Measurements from ENCODE around the gene LAMB3.

Gene LAMB3

GRCh38 chr1:209617755-209618154 is 34.5 kb downstream of the LAMB3 start:
- DNase-seq (ENCODE audit: low read depth), result no peak

DNA sequence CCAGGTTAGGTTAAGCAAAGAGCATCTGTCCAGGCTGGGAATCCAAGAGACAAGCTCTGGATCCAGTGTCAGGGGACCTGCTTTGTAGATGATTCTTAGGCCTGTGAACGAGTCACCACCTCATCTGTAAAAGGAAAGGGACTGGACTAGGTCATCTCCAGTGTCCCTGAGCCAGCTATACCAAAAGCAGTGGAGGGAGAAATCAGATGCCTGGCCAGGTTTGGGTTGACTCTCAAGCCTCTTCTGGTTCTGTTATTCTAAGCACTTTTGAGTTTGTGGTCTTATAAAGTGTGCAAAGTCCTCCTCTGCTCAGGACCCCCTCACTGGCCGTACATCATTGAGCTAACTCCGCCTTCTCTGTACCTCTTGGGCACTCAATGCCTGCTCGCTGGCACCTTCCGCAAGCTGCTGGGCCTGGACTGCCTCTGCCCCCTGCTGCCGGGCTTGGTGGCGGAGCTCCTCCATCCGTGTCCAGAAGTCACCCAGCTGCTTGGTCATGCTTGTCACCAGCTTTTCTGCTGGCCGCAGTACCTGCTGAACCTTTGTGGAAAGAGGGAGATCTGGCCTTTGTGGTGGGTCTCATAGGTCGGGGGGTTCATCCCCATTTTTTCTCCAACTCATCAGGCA is 35.1 kb downstream of the LAMB3 start:
- no peak for DNase-seq (ENCODE audit: low read depth)

GRCh38 chr1:209616366-209617046 is 35.7 kb downstream of the LAMB3 start:
- DNase-seq (ENCODE audit: low read depth), result no peak

DNA sequence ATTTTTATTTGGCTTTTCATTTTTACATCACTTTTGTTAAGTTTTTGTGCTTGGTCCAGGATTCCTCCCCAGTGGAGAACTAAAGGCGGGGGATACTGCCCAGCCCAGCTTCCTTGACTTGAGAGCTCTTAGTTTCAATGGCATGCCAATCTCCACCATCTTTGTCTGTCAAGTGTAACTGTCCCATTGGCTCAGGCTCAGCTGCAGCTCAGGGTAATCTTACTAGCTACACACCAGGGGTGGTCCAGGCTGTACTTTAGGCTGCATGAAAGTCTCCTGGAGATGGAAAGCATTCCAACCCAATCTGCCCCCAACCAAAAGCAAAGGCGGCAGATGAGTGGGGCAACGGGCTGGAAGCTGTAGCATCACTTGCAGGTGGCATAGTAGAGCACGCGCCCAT is 37.3 kb downstream of the LAMB3 start:
- no peak for DNase-seq (ENCODE audit: low read depth)

DNA sequence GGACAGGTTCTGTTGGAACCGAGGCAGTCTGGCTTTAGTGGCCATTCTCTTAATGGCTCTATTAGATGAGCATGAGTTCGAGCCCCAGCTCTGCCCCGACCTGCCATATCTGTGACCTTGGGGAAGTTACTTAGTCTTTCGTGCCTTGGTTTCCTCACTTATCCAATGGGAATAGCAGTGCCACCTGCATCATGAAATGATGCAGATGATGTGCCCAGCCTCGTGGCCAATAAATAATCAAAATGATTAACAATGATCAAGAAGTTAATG is 38.1 kb downstream of the LAMB3 start:
- no peak for DNase-seq (ENCODE audit: low read depth)

DNA sequence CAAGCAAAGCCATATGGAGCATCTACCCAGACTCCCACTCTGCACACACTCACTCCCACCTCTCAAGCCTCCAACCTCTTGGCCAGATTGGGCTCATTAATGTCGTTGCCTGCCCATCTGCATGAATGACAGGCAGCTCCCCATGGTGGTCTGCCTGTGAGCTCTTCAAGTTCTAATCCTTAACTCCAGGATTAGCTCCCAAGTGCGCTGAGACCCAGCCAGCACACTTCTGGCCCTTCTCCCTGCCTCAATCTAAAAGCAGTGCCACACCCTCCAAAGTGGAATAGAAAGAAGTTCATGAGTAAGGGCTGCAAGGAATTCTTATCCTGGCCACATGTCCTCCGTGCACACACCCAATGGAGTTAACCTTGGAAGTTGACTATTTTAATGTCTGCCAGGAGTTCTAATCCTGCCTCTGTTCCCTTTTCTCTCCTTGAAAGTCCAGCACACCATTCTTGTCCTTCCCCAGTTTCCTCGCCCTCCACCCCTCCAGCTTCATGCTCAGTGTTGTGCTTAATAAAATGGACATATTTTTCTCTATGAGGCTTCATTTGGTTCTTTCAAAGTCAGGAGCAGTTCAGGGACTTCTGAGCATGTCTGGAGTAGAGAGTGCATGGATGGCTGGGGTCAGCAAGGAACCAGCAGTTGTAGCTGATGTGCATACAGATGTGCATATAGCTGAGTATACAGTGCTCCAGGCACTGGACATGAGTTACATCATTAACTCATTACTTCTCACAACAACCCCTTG is 38.6 kb downstream of the LAMB3 start:
- DNase-seq (ENCODE audit: low read depth), result no peak

- no peak for DNase-seq (ENCODE audit: low read depth)
Observed at GRCh38 chr1:209612646-209613399, 39.4 kb downstream of the LAMB3 start.

- DNase-seq (ENCODE audit: low read depth), result no peak
Observed at GRCh38 chr1:209611771-209612570, 40.3 kb downstream of the LAMB3 start.

- no peak for DNase-seq (ENCODE audit: low read depth)
Observed at GRCh38 chr1:209610631-209610905, 41.7 kb downstream of the LAMB3 start.

DNA sequence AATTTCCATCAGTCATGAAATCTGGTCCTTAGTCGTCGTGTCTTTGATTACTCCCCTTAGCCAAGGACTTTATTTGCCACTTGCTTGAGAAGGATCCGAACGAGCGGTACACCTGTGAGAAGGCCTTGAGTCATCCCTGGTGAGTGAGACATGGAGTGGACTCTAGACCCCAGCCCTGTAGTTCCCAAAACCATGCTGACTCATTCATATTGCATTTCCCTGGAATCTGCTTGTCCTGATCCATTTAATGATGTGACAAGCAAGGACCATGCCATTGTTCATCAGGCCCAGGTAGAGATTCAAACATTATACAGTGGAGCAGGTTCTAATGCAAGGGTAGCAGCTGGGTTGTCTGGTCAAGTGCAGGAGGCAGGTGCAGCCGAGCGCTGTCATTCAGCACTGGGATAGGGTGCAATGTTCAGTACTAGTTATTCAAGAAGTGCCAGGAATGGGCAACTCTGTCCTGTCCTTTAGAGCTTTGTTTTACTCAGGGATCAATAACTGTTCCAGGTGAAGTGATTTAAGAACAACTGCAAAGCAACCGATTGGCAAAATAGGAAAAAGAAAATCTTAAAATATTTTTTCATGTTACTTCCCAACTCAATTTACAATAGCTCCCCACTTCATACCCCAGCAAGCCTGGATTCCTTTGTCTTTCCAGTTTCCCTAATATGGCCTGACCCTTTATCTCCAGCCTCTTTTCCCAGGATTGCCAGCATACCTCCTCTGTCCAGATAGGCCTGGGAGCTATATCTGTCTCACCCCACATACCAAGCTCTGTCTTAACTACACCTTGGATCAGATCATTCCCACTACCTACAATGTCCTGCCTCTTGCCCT is 42.2 kb downstream of the LAMB3 start:
- no peak for DNase-seq (ENCODE audit: low read depth)

DNA sequence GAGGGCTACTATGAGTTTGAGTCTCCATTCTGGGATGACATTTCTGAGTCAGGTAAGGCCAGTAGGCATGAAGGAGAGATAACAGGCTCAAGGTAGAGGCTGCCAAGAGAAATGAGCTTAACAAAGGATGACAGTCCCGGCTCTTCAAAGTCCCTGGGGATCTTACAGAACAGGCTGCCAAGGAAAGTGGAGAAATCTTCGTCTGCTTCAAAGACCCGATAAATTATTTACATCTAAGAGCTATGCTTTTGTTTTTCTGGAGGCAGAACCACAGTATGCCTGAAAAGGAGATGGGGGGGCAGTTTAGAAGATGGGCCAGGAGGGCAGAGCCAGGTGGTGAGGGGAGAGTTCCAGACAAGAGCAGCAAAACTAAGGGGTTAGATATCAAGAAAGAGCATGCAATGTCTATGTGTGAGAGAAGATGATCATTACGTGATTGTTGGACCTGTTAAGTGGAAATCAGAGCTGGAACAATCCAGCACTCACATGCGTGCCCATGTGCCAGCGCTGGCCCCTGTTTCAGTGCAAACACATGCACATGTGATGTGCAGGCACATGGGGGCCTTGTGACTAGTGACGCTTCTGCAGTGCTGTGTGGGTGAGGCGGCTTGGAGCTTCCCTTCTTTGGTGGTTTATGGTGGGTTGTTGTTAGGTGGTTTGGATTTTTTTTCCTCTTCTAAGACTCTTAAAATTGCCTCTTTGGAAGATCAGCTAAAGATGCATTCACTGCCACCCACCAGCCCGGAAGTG is 43.0 kb downstream of the LAMB3 start:
- no peak for DNase-seq (ENCODE audit: low read depth)

GRCh38 chr1:209607795-209608178 is 44.4 kb downstream of the LAMB3 start:
- DNase-seq (ENCODE audit: low read depth), result no peak

- no peak for DNase-seq (ENCODE audit: low read depth)
Observed at GRCh38 chr1:209607102-209607794, 45.0 kb downstream of the LAMB3 start.

GRCh38 chr1:209603877-209604276 is 48.3 kb downstream of the LAMB3 start:
- no peak for DNase-seq (ENCODE audit: low read depth)

GRCh38 chr1:209601809-209602657 is 50.2 kb downstream of the LAMB3 start:
- DNase-seq (ENCODE audit: low read depth), result no peak

DNA sequence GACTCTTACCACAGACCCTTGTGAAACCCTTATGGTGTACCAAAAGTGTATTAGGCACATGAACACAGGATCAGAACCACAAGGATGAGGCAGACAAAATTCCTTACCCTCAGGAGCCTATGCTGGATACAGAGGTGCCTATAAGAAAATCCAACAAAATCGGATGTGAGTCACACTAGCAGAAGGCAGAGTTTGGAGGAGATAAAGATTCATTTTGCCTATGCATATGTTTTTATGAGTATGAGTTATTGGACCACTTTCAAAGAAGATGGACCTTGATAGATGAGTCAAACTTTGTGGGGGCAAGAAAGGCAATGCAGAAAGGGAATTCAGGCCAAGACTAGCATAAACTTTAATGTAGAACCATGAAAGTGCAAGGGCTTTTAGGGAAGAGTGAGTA is 51.7 kb downstream of the LAMB3 start:
- DNase-seq (ENCODE audit: low read depth), result no peak

- no peak for DNase-seq (ENCODE audit: low read depth)
Observed at GRCh38 chr1:209598227-209598626, 54.0 kb downstream of the LAMB3 start.

DNA sequence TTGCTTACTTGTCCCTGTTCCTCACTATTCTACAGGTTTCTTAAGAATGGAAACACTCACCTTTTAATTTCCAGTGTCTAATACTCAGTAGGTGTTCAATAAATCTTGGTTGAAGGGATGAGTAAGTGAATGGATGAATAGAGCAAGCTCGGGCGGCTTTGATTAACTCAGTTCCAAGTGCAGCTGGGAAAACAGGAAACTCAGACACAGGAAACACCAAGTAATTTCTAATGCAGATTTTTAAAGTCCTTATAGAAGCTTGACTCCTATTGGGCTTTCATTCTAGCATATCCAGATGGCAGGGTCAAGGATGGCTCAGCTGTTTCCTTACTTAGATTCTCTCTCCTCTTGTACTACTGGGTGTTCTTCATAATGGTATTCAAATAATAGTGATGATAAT is 54.7 kb downstream of the LAMB3 start:
- DNase-seq (ENCODE audit: low read depth), result no peak
